HepG2 (cell line): ENCODE results near the gene GATB.

Experiments
- KAT7 ChIP-seq: IDR thresholded peaks from 2 replicates; pipeline ENCODE4 v1.6.1; 2018; ENCODE audit warnings: borderline replicate concordance, missing compliant biosample characterization
- POLR2A ChIP-seq, 2 experiments: IDR thresholded peaks; 2 replicates each; pipeline ENCODE4 v1.6.1; 2011; ENCODE audit warnings: low read depth in 2 of 2, low read length in 2 of 2, mild to moderate bottlenecking in 1 of 2, moderate library complexity in 1 of 2; ENCODE audit not compliant: insufficient read depth in 1 of 2
- ZBTB20 ChIP-seq: sonication (generic); formaldehyde crosslinking; IDR thresholded peaks from 2 replicates; pipeline ENCODE4 v1.8.1; 2023; ENCODE audit warnings: missing genetic modification reagents, low read depth, mild to moderate bottlenecking, borderline replicate concordance

- TF ChIP-seq KAT7 (CRISPR knock-in tag): no peak
- TF ChIP-seq POLR2A (IDR thresholded peaks at IDR 0.05; ENCODE audit: insufficient read depth in 1 of 2, low read depth in 2 of 2, low read length in 2 of 2): no peak
- TF ChIP-seq ZBTB20 (CRISPR knock-in tag): no peak
Observed at GRCh38 chr4:151799417-151800012, 38.7 kb upstream of the GATB start.
